ENCODE data around the gene KLHL5. TPM values are rescaled to one million over a fixed set of nuclear protein-coding genes. Genes with fewer than 3 reads are reported as not detected.

KLHL5 gene
- total and polyA plus RNA-seq, 9 of the 15 experiments (the other 6 are each of a cell fraction or from before 2014, with no cell fraction given) = 8.0 to 30.8 (median 22.1) TPM

DNA sequence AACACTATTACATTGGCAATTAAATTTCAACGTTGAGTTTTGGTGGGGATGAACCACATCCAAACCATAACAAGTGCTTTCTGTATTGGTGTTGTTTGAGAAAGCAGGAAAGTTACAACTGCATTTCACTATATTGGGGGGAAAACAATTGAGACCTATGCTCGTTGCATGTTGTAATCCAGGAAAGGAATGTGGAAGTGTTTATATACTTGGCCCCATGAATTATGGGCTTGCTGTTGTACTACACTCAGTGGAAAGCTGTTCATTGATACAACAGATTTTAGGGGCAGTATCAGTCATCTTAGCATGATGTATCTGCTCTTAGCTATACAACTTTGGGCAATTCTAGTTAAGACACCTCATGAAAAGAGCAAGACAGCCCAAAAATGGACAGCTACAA lies 52.4 kb downstream of the KLHL5 start:
- ChIA-PET POLR2A (interaction anchor here (0.5 kb wide), 1 partner anchor 214 kb away, joined by 3 read pairs; no protein-coding TSS in a partner anchor), CTCF (ENCODE audit: low intra/inter-chr PET ratio) (no interaction called here)
- H3K36me3 ChIP-seq (ENCODE audit: control insufficient read depth, insufficient read depth, low read length) = peaks cover 11% of the 10 kb centered on the region; the same call in 1 of the 3 replicates
- no peak overlapping the region for H3K9ac ChIP-seq (ENCODE audit: insufficient read depth in 1 of 2, low read depth in 2 of 2, low read length in 2 of 2)
- DNase-seq (ENCODE audit: extremely low read depth in 1 of 4, low spot score in 3 of 4) (no peak), ATAC-seq (no peak), FAIRE-seq (no peak)
- WGBS (ENCODE audit: insufficient coverage, low coverage, missing lambda C conversion rate) = 36% methylated on average over 2 of the region's 2 CpGs
- H3K27ac ChIP-seq (ENCODE audit: extremely low read depth, low read depth, low read length) = no peak overlapping the region
- no peaks in the 10 kb centered on the region for H3K27me3 ChIP-seq (ENCODE audit: control insufficient read depth in 2 of 2, insufficient read depth in 2 of 2, low read length in 2 of 2)
- TF ChIP-seq NFRKB (IDR thresholded peaks at IDR 0.05; ENCODE audit: low read depth) (no peak), ILK (tag; IDR thresholded peaks at IDR 0.05; ENCODE audit: borderline replicate concordance, low read depth) (no peak), ZBTB8A (IDR thresholded peaks at IDR 0.05; ENCODE audit: partially characterized antibody) (no peak), BCL6 (CRISPR knock-in tag; IDR thresholded peaks at IDR 0.05) (no peak), MEF2A (IDR thresholded peaks at IDR 0.05; ENCODE audit: control insufficient read depth, low read depth, low read length) (no peak)
- no peak overlapping the region for H3K4me2 ChIP-seq (ENCODE audit: insufficient read depth, low read length)
- H3K79me2 ChIP-seq (ENCODE audit: control insufficient read depth, insufficient read depth, low read length) = no peaks in the 10 kb centered on the region
- no peak overlapping the region for H2AFZ ChIP-seq (ENCODE audit: low read depth, low read length)
- H3K4me1 ChIP-seq (replicated peaks in 1 of 2; ENCODE audit: control insufficient read depth in 2 of 2, insufficient read depth in 2 of 2, low read length in 2 of 2) = no peaks in the 10 kb centered on the region
- in situ Hi-C loops (cut with MboI) (no loop called here), intact Hi-C loops (cut with micrococcal nuclease) (no loop called here)
- H3K9me3 ChIP-seq (replicated peaks; ENCODE audit: control insufficient read depth, insufficient read depth, low read depth, low read length) = no peaks in the 10 kb centered on the region
- H3K4me3 ChIP-seq = no peak overlapping the region
- no peaks in the 10 kb centered on the region for H3K9me1 ChIP-seq (ENCODE audit: control insufficient read depth, insufficient read depth, low read length)
- no peaks in the 10 kb centered on the region for H4K20me1 ChIP-seq (replicated peaks; ENCODE audit: control insufficient read depth, insufficient read depth, low read length)
- BruUV-seq (replicated peaks) = no TSS peak

DNA sequence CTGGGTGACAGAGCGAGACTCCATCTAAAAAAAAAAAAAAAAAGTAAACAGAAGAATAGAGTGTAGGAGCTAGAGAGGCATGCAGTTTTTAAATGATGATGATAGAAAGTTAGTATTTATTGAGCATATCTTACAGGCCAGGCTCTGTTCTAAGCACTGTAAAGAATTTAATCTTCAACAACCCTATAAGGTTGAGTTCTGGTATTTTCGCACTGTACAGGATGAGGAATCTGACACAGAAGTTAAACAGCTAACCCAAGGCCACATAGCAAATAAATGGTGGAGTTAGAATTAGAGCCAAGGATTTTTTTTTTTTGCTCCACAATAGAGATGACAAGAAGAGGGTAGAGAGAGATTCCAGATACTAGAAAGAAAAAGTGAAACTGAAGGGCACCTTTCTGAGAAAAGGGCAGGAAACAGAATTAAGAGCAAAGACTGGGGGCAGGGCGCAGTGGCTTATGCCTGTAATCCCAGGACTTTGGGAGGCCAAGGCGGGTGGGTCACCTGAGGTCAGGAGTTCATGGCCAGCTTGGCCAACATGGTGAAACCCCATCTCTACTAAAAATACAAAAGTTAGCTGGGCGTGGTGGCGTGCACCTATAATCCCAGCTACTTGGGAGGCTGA lies 56.1 kb downstream of the KLHL5 start:
- Histone ChIP-seq H3K4me3 (no peak overlapping the region), H3K27ac (ENCODE audit: extremely low read depth, low read depth, low read length) (no peak overlapping the region), H2AFZ (ENCODE audit: low read depth, low read length) (no peak overlapping the region), H3K36me3 (ENCODE audit: control insufficient read depth, insufficient read depth, low read length) (peaks cover 11% of the 10 kb centered on the region; the same call in 1 of the 3 replicates), H3K4me2 (ENCODE audit: insufficient read depth, low read length) (no peak overlapping the region), H3K9me3 (replicated peaks; ENCODE audit: control insufficient read depth, insufficient read depth, low read depth, low read length) (no peaks in the 10 kb centered on the region), H3K79me2 (ENCODE audit: control insufficient read depth, insufficient read depth, low read length) (no peaks in the 10 kb centered on the region), H3K9me1 (ENCODE audit: control insufficient read depth, insufficient read depth, low read length) (no peaks in the 10 kb centered on the region), H3K9ac (ENCODE audit: insufficient read depth in 1 of 2, low read depth in 2 of 2, low read length in 2 of 2) (no peak overlapping the region), H3K27me3 (ENCODE audit: control insufficient read depth in 2 of 2, insufficient read depth in 2 of 2, low read length in 2 of 2) (no peaks in the 10 kb centered on the region), H3K4me1 (replicated peaks in 1 of 2; ENCODE audit: control insufficient read depth in 2 of 2, insufficient read depth in 2 of 2, low read length in 2 of 2) (no peaks in the 10 kb centered on the region), H4K20me1 (replicated peaks; ENCODE audit: control insufficient read depth, insufficient read depth, low read length) (no peaks in the 10 kb centered on the region)
- TF ChIP-seq HMG20B (CRISPR knock-in tag; IDR thresholded peaks at IDR 0.05) (no peak), ZNF133 (CRISPR knock-in tag; IDR thresholded peaks at IDR 0.05) (no peak), KLF16 (IDR thresholded peaks at IDR 0.05) (no peak)
- TF ChIP-seq, protein P1, sequence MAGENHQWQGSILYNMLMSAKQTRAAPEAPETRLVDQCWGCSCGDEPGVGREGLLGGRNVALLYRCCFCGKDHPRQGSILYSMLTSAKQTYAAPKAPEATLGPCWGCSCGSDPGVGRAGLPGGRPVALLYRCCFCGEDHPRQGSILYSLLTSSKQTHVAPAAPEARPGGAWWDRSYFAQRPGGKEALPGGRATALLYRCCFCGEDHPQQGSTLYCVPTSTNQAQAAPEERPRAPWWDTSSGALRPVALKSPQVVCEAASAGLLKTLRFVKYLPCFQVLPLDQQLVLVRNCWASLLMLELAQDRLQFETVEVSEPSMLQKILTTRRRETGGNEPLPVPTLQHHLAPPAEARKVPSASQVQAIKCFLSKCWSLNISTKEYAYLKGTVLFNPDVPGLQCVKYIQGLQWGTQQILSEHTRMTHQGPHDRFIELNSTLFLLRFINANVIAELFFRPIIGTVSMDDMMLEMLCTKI (IDR thresholded peaks at IDR 0.05; ENCODE audit: partially characterized antibody) = no peak
- intact Hi-C loops (cut with micrococcal nuclease) (no loop called here), in situ Hi-C loops (cut with MboI) (no loop called here)
- POLR2A ChIA-PET = interaction anchor here (0.9 kb wide), 1 partner anchor 999 kb away, joined by 3 read pairs; no protein-coding TSS in a partner anchor
- FAIRE-seq (no peak), DNase-seq (ENCODE audit: extremely low read depth in 1 of 4, low spot score in 3 of 4) (no peak), ATAC-seq (no peak)
- CTCF ChIA-PET (ENCODE audit: low intra/inter-chr PET ratio) = no interaction called here
- WGBS (ENCODE audit: insufficient coverage, low coverage, missing lambda C conversion rate) = 70% methylated on average over 5 of the region's 6 CpGs
- BruUV-seq (replicated peaks) = no TSS peak
